Epithelial cell of esophagus (primary cell): ENCODE results near the gene BRME1.

ENCODE experiments used
- DNase-seq: peaks from one replicate; pipeline ENCODE4 v3.0.0; 2010; ENCODE audit warnings: low read depth
- H3K4me3 ChIP-seq: 2 replicates; pipeline ENCODE4 v1.5.1; 2011; ENCODE audit warnings: mild to moderate bottlenecking, low read length, control low read depth
- CTCF ChIP-seq: IDR thresholded peaks from 2 replicates; pipeline ENCODE4 v1.5.1; 2011; ENCODE audit warnings: low read depth, mild to moderate bottlenecking, low read length, control low read depth, inconsistent platforms; ENCODE audit not compliant: insufficient read depth; ENCODE audit errors: missing control alignments

Gene BRME1

GRCh38 chr19:13932911-13933393 lies 27.0 kb upstream of the BRME1 start:
- no peak overlapping the region for H3K4me3 ChIP-seq
- no peak for TF ChIP-seq CTCF
- DNase-seq = no peak

DNA sequence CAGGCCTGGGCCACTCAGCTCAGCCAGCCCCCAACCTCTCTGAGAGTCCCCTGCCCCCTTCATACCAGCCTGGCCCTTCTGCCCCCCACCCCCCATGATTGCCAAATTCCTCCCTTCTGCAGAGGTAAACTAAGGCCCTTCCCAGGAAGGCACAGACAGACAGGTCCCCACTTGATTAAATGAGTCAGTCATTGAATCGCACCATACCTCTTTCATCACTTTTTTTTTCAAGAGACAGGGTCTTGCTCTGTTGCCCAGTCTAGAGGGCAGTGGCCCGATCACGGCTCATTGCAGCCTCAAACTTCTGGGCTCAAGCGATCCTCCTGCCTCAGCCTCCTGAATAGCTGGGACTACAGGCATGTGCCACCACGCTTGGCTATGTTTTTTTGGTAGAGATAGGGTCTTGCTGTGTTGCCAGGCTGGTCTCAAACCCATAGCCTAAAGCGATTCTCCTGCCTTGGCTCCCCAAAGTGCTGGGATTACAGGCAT lies 26.3 kb upstream of the BRME1 start:
- TF ChIP-seq CTCF = no peak

DNA sequence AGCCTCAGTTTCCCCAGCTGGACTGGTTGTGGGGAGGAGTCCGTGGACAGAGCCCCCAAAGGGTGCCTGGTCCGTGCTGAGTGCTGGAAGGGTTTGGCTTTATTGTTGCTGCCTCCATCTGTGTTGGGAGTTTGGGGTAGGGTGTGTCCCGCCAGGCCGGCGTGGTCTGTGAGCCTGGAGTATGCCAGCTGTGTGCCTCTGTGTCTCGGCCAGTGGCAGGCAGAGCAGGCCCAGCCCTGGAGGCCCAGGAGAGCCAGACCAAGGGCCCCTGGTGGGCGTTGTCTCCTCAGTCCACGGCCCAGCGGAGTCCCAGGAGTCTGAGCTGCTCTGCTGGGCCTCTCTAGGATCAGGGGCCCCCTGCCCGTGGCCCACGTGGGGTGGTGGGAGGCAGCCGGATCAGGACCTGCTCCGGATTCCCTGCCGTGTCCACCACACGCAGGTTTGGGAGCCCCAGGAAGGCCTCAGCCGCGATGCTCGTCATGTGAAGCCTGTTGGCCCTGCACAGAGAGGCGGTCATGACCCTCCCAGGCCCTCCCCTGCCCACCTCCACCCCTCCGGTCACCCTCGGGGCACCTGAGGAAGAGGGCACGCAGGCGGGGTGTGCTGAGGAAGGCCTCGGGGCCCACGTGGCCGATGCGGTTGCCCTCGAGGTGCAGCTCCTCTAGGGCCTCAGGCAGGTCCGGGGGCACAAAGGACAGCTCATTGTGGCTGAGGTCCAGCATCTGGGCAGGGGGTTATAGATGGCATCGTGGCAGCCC lies 25.7 kb upstream of the BRME1 start:
- H3K4me3 ChIP-seq = no peak overlapping the region
- TF ChIP-seq CTCF = no peak

More for the DNA sequence above, 26.3 kb upstream of the BRME1 start:
- peak; percentile 69 for DNase-seq
- H3K4me3 ChIP-seq = no peak overlapping the region

DNA sequence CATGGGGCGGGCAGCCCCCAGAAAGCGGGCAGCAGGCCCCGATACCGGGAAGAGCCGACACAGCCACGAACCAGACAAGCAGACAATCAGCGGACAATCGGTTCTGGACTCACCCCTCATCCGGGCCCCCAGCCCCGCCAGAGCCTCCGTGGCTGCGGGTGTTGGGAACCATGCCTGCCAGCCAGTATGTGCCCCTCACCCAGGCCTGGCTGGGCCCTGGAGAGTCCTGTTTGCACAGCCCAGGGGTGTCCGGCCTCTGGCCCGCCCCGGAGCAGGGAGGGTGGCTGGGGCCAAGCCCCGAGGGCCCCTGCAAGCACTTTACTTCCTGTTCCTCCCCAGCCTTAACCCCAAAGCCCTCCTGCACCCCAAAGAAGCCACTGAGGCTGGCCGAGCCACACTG lies 24.5 kb upstream of the BRME1 start:
- no peak overlapping the region for H3K4me3 ChIP-seq
- TF ChIP-seq CTCF = no peak
- no peak for DNase-seq

More for the DNA sequence above, 25.7 kb upstream of the BRME1 start:
- DNase-seq = no peak

- no peak overlapping the region for H3K4me3 ChIP-seq
- no peak for DNase-seq
- TF ChIP-seq CTCF = no peak
These were observed 24.0 kb upstream of the BRME1 start for GRCh38 chr19:13929956-13930355.

- TF ChIP-seq CTCF = no peak
- no peak for DNase-seq
- H3K4me3 ChIP-seq = no peak overlapping the region
These were observed 23.4 kb upstream of the BRME1 start for GRCh38 chr19:13929340-13929739.

DNA sequence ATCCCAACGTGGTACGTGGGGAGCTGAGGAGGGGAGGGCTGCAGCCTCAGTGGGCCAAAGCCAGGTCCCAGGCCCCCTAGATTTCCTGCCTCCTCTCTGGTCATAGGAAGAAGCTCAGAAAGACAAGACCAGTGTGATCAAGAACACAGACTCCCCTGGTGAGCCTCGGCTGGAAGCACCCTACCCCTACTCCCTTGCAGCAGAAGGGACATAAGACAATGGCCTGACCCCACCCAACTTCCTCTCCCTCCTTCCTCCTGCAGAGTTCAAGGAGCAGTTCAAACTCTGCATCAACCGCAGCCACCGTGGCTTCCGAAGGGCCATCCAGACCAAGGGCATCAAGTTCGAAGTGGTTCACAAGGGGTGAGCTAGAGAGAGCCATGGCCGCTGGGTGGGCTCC lies 20.8 kb upstream of the BRME1 start:
- no peak for TF ChIP-seq CTCF
- no peak overlapping the region for H3K4me3 ChIP-seq
- DNase-seq = no peak
